Left renal cortex interstitium (tissue), 4 donors: ENCODE measurements around the gene RNF227. TPM values are rescaled to one million over a fixed set of nuclear protein-coding genes. Genes with fewer than 3 reads are reported as not detected.
A peak's percentile ranks its signal among the peaks of the same experiment; 100 is the strongest.

Experiments used
- DNase-seq, 4 donors: peaks; one replicate each; pipeline ENCODE4 v3.0.0-alpha.2; 2013; ENCODE audit warnings: low read depth in 4 of 4, low spot score in 2 of 4, missing footprints in 1 of 4
- polyA plus RNA-seq, 4 donors: library from polyadenylated mRNA; unstranded; fragments of 120-200 nt; gene quantifications; one replicate each; pipeline ENCODE4 v1.2.1, GENCODE V29; 2013; ENCODE audit not compliant: insufficient read length in 4 of 4

RNF227 gene
- polyA plus RNA-seq, 4 donors = 3.0 to 6.1 (median 5.1) TPM

GRCh38 chr17:7930841-7931631 lies 14.9 kb upstream of the RNF227 start:
- DNase-seq = no peak

DNA sequence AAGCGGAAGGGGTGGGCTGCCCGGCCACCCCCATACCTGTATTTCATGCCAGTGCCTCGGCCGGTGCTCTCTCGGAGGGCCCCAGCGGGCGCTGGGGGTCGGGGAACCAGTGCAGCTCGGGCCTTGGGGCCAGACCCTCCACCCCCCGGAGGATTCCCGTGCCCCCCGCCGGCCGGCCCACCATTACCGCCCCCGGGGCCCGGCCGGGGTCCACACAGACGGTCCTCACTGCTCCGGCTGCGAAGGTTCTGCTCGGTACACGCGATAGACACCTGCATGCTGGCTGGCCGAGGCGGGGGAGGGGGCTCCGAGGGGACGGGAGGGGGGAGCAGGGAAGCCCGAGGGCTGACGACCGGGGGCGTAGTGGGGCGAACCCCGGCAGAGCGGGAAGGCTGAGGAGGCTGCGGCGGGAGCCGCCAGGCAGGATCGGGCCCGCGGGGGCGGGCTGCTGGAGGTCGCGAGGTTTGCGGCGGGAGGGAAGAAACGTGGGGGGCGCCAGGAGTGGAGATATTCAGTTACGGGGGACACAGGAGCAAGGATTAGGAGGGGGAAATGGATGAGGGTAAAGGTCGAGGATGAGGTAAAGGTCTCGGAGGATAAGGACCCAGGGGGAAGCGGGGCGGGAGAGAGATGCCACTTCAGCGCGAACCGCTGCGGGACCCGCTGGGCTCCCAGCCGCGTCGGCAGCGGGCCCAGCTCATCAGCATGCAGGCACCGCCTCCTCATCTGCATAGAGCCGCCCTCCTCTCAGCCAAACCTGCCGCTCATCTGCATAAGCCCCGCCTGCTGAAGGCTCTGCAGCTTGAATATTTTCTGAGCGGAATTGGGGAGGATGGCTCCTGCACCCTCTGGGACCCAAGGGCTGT lies 13.3 kb upstream of the RNF227 start, which contains the start of gene KCNAB3:
KCNAB3 (minus strand) TSS at position 699 of the 866 bp plus-strand sequence; CDS start at position 278, 421 bp downstream.
- DNase-seq = peak in 3 of 4 donors; percentile 43 to 65 (median 52)

- no peak for DNase-seq
Observed at GRCh38 chr17:7927596-7927995, 11.5 kb upstream of the RNF227 start.

GRCh38 chr17:7922845-7923628 lies 6.9 kb upstream of the RNF227 start:
- DNase-seq = peak; percentile 48 to 90 (median 78)

- DNase-seq = peak in 1 of 4 donors; percentile 34
Observed at GRCh38 chr17:7922269-7922844, 6.3 kb upstream of the RNF227 start.

- no peak for DNase-seq
Observed at GRCh38 chr17:7916808-7917207, 719 bp upstream of the RNF227 start.

DNA sequence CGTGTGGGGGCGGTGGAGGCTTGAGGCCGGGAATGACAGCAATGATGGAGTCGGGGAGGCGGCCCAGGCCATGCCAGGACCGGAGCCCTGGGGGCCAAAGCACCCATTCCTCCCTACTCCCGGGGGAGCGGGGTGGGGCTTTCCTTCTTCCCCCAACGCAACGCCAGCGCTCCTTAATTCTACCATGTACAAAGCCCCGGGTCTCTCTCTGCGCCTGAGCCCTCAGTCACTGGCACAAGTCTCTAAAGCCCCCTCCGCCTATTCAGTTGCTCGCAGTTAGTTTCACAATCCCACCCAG lies 245 bp upstream of the RNF227 start:
- no peak for DNase-seq

DNA sequence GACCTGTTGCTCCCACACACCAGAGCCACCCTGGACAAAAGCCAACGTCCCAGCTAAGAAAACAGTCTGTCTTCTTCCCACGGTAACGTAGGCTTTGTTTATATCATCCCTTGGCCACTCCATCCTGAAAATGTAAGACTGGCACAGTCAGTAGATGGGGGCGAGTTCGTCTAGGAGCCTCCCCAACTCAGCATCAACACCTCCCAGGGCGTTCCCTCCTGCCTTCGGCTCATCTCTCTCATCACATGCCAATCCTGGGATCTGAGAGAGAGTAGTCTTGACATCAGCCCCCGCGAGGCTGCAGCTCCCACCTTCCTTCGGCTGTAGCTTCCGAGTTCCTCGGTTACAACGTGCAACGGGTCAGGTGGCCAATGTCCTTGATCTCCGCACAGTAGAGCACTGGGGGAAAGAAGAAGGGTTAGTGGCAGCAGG lies 894 bp downstream of the RNF227 start:
- peak in 1 of 4 donors; percentile 29 for DNase-seq

DNA sequence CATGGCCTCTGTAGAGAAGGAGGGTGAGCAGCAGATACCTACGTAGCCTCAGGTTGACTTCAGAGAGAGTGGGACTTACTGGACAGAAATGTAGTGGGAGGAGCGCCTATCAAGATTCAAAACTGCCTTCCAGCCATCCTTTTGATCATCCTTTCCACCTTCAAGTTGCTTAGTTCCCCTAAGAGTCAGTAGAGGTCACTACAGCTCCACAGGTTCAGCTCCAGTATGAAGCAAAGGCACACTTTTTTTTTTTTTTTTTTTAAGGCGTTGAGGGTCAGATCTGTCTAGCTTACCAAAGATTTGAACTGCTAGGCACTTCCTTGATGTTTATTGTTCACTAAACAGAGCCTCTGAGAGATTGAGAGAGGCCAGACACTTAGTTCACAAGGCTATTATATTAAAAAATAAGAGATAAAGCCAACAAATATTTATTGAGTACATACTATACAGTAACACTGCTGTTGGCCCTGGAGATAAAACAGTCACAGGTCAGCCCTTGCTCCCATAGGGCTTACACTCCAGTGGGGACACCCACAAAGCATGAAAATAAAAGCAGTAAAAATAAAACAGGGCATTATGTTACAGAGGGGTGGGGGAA lies 3.1 kb downstream of the RNF227 start:
- DNase-seq = peak in 1 of 4 donors; percentile 56

DNA sequence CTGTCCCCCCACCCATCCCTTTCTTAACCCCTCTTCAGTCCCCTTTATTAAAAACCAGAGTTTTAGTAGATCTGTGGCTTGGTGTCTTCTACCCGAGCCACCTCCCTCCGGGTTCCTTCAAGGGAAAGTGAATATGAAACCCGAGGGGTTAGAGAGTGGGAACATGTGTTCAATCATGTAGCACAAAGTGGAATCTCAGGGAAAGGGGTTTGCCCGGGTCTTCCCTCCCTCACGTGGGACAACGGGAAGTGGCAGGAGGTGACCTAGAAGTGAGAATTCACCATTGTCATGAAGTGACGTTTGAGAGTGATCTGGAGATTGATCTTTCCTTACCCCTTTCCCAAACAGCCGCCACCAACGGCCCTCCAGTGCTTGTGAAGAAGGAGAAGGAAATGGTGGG lies 5.0 kb downstream of the RNF227 start:
- no peak for DNase-seq

GRCh38 chr17:7910711-7911110 lies 5.4 kb downstream of the RNF227 start:
- DNase-seq = no peak

DNA sequence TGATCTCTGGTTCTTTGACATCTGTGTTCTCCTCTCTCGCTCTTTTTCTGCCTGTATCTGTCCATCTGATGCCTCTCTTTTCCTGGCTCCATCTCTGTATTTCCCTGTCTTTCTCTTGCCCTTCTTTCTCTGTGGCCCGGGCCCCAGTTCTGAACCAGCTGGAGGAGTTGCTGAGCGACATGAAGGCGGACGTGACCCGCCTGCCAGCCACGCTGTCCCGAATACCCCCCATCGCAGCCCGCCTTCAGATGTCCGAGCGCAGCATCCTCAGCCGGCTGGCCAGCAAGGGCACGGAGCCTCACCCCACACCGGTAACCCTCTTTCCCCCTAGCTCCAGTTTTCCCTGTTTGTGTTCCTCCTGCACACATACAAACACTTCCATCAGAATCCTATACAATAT lies 5.8 kb downstream of the RNF227 start:
- DNase-seq = no peak

GRCh38 chr17:7909089-7909488 lies 7.0 kb downstream of the RNF227 start:
- no peak for DNase-seq

DNA sequence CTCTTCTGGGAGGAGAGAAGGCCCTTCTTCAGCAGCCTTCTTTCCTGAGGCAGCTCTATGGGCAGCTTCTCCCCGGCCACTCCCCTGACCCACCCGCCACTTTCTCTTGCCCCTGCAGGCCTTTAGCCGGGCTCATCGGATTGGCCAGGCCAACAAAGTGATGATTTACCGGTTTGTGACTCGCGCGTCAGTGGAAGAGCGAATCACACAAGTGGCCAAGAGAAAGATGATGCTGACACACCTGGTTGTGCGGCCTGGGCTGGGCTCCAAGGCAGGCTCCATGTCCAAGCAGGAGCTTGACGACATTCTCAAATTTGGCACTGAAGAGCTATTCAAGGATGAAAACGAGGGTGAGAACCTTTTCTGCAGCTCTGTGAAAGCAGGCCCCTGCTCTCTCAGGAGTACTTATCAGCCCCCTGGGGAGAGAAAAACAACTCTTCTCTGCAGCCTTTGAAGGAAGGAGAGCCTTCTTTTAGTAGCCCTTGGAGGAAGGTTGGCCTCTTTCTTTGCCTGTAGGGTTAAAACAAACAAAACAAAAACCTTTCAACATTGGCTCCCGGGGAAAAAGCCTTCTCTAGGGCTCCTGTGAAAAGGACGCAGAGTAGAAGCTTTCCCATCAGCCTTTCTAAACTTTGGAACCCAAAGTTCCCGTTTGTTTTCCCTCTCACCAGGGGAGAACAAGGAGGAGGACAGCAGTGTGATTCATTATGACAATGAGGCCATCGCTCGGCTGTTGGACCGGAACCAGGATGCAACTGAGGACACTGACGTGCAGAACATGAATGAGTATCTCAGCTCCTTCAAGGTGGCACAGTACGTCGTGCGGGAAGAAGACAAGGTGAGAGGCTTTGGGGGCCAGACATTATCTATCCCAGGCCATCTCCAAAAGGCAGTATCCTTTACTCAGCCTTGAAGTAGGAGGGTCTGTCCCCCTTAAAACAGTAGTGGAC lies 12.7 kb downstream of the RNF227 start:
- DNase-seq = no peak

GRCh38 chr17:7897773-7898172 lies 18.3 kb downstream of the RNF227 start:
- DNase-seq = no peak

GRCh38 chr17:7897090-7897489 lies 19.0 kb downstream of the RNF227 start:
- DNase-seq = no peak

- DNase-seq = no peak
Observed at GRCh38 chr17:7894866-7895265, 21.2 kb downstream of the RNF227 start.

DNA sequence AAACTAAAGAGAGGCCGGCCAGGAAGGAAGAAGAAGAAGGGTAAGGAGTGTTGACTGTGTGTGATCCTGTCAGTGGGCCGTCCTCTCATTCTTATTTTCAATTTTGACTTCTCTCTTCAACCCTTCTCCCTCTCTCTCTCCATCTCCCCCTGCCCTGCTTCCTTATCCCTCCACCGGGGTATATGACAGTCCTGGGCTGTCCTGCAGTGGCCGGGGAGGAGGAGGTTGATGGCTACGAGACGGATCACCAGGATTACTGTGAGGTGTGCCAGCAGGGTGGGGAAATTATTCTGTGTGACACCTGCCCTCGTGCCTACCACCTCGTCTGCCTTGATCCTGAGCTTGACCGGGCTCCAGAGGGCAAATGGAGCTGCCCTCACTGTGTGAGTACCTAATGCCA lies 21.9 kb downstream of the RNF227 start:
- no peak for DNase-seq
